H1 (cell line): ENCODE results near the gene POU4F1.

ENCODE experiments used
- CTCF ChIP-seq, 3 experiments: IDR thresholded peaks; 1 replicate in 2 of 3; 2 replicates in 1 of 3; pipeline versions ENCODE4 v1.5.1 to v1.6.1; 2011; ENCODE audit warnings: low read length in 3 of 3, mild to moderate bottlenecking in 3 of 3, inconsistent platforms in 2 of 3, low read depth in 1 of 3, moderate library complexity in 1 of 3; ENCODE audit not compliant: insufficient read depth in 1 of 3; ENCODE audit errors: control extremely low read depth in 1 of 3
- EZH2 ChIP-seq: fragments of 200-600 bp; sonication (generic); IDR thresholded peaks from 2 replicates; pipeline ENCODE4 v1.7.1; 2012; ENCODE audit warnings: low read depth, mild to moderate bottlenecking, moderate library complexity, low read length, inconsistent platforms; ENCODE audit not compliant: severe bottlenecking
- POLR2A ChIP-seq, 2 experiments: IDR thresholded peaks; 1 replicate in 1 of 2; 2 replicates in 1 of 2; pipeline ENCODE4 v1.6.1; 2011; ENCODE audit warnings: low read depth in 2 of 2, low read length in 2 of 2, mild to moderate bottlenecking in 2 of 2; ENCODE audit errors: control extremely low read depth in 1 of 2

GRCh38 chr13:78599645-78600279 lies 3.6 kb downstream of the POU4F1 start:
- TF ChIP-seq EZH2, result peak; percentile 55
- TF ChIP-seq POLR2A (IDR thresholded peaks at IDR 0.05; ENCODE audit: control extremely low read depth in 1 of 2, low read depth in 2 of 2, low read length in 2 of 2), result no peak
- TF ChIP-seq CTCF (IDR thresholded peaks at IDR 0.05; ENCODE audit: control extremely low read depth in 1 of 3, insufficient read depth in 1 of 3, low read depth in 1 of 3, low read length in 3 of 3), result no peak
